Measurements from ENCODE around the gene PTPRT.

Gene PTPRT

GRCh38 chr20:42701948-42702347 lies 487.8 kb downstream of the PTPRT start:
- DNase-seq: peak; percentile 64 to 74

DNA sequence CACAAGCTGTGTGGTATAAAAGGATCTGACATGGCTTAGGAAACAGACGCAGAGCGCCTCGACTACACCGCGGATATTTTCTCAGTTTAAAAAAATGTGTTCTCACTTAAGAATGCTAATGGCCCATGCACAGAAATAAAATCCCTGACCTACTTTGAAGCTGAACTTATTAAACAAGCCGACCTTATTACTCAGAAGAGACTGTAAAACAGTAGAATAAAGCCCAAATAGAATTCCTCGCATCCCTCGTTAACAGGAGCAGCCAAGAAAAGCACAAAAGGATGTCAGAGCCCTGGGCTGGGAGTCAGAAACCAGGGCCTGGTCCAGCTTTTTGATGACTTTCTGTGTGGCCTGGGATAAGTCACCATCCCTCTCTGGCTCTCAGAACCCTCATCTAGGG lies 489.3 kb downstream of the PTPRT start:
- DNase-seq: no peak

- DNase-seq: no peak
Observed at GRCh38 chr20:42697962-42698361, 491.7 kb downstream of the PTPRT start.

- no peak for DNase-seq
Observed at GRCh38 chr20:42690842-42691437, 498.8 kb downstream of the PTPRT start.

GRCh38 chr20:42688576-42688975 lies 501.1 kb downstream of the PTPRT start:
- DNase-seq: no peak

DNA sequence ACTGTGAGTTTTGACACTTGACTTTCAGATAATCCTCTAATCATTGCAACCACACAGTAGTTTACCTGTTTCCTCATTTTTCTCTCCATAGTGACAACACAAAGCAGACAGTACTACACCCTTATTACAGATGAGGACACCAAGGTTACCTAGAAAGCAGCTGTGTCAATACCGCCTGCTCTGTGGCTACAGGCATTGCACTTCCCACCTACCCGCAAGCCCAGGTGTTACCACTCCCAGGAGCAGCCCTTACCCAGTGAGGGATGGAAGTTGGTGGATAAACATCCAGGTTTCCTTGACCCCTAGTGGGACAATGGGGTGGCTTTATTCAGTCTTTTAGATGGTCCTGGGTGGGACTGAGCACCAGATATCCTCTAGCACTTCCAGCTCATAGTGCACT lies 503.6 kb downstream of the PTPRT start:
- no peak for DNase-seq

- DNase-seq: peak in 1 of 2 experiments; percentile 51
Observed at GRCh38 chr20:42678895-42679294, 510.8 kb downstream of the PTPRT start.

DNA sequence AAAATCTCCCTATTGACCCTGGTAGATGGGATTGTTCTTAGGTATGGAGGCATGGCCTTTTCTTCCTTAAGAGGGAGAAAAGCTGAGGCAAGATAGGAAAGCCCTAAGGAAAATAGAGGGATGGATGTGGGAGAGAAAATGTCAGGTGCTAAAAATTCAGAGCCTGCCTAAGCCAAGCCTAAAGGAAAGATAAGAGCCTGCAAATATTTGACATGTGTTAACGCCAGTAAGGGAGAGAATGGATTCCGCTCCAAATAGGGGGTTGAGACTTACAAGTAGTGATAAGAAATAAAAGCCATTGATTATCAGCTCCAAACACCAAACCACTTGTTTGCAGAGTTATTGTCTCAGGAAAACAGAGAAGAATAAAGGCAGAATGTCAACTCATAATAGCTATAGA lies 533.6 kb downstream of the PTPRT start:
- DNase-seq: no peak

GRCh38 chr20:42652266-42652665 lies 537.4 kb downstream of the PTPRT start:
- no peak for DNase-seq

DNA sequence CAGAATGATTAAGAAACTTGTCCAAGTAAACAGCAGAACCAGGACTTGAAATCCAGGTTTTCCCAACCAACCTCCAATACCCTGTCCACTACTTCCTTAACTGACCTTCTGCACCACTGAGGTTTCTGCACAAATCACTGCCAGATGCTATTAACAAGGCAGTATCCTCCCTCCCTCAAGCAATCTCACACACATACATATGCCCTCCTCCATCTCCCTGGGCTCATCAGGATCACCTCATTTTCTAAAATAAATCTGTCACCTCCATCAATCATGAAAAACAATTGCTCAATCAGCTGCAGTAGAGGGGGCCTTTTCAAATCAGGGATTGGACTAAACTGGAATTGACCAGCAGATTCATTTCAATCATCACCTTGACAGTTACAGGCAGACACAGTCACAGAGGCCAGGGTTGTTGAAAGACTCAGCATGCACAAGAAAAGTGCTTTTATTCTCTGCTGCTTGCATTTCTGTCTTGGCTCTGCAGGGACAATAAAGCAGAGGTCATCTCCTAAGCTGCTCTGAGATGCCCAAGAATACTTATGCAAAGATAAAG lies 539.4 kb downstream of the PTPRT start:
- no peak for DNase-seq

GRCh38 chr20:42649748-42650147 lies 540.0 kb downstream of the PTPRT start:
- DNase-seq: no peak

GRCh38 chr20:42646250-42646649 lies 543.5 kb downstream of the PTPRT start:
- no peak for DNase-seq

GRCh38 chr20:42641886-42642285 lies 547.8 kb downstream of the PTPRT start:
- no peak for DNase-seq

- DNase-seq: no peak
Observed at GRCh38 chr20:42639140-42639539, 550.6 kb downstream of the PTPRT start.

DNA sequence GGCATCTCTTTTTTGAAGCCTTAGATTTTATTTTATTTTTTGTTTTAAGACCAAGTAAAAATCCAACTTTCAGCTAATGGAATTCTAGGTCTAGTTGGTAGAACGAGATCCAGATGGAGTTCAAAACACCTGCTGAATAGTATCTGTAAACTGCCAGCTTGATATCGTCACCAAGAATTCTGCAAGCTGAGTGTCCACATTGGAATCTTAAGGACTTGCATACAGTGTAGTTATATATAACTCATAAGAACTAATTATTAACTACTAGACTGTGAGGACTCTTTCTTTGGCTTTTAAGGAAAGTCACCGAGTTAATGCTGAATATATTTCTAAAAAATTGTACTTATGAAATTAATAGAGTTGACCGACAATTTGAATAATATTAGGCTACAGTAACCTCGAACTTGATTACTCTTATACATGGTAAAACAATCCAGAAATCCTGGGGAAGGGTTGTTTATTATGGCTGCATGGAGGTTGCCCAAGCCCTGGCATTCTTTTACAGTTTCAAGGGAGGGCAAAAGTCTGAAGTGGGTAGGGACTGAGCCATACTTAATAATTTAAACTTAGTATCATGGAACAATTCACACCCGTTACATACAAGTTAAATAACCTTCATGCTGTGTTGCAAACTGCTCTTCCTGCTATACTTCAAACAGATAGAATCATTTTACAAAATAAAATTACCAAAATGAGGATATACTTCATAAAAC lies 553.9 kb downstream of the PTPRT start:
- DNase-seq: no peak

GRCh38 chr20:42634156-42634555 lies 555.5 kb downstream of the PTPRT start:
- DNase-seq: no peak

DNA sequence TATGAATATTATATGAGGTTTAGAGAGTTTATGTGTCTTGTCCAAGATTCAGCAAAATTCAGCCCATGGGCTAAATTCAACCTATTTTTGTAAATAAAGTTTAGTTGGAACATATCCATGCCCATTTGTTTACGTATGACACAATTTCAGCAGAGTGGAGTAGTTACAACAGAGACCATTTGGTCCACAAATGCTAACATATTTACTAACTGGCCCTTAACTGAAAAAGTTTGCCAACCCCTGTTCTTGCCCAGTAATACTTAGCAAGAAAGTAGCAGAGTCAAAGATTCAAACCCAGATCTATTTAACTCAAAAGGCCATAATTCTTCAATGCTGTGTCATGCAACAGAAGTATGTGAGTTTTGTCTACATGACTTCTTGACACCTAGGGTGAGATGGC lies 561.0 kb downstream of the PTPRT start:
- no peak for DNase-seq

- DNase-seq: no peak
Observed at GRCh38 chr20:42613076-42613475, 576.6 kb downstream of the PTPRT start.

- DNase-seq: no peak
Observed at GRCh38 chr20:42611889-42612837, 577.5 kb downstream of the PTPRT start.

DNA sequence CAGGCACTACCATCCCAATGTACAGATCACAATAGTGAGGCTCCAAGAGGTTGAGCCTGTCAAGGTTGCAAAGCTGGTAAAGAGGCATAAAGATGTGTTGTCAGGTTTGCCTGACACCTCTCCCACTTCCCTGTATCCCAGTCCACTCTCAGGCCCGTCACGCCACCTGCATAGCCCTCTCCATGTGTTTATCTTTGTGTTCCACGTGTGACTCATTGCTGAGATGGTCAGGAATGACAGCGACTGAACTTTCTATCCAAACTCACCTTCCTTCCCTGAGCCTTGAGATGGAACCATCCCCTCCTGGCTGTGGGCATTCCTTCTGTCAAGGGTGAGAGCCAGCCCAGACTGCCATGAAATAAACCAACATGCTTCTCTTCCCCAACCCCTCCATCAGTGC lies 578.3 kb downstream of the PTPRT start:
- DNase-seq: no peak

GRCh38 chr20:42610070-42610469 lies 579.6 kb downstream of the PTPRT start:
- peak in 1 of 2 experiments; percentile 20 for DNase-seq

GRCh38 chr20:42609618-42610017 lies 580.1 kb downstream of the PTPRT start:
- DNase-seq: peak; percentile 43 to 63
